Fibroblast of skin of left quadriceps (primary cell): ENCODE results near the gene FN1.
"Not testable (repeated sequence)": the region's sequence is repeated elsewhere in the genome, so short reads cannot be mapped to it uniquely, and the experiment has no call there.

Experiments used
- DNase-seq, 2 experiments: peaks; one replicate each; pipeline ENCODE4 v3.0.0-alpha.2; 2013; ENCODE audit warnings: low read depth in 2 of 2

Gene FN1

DNA sequence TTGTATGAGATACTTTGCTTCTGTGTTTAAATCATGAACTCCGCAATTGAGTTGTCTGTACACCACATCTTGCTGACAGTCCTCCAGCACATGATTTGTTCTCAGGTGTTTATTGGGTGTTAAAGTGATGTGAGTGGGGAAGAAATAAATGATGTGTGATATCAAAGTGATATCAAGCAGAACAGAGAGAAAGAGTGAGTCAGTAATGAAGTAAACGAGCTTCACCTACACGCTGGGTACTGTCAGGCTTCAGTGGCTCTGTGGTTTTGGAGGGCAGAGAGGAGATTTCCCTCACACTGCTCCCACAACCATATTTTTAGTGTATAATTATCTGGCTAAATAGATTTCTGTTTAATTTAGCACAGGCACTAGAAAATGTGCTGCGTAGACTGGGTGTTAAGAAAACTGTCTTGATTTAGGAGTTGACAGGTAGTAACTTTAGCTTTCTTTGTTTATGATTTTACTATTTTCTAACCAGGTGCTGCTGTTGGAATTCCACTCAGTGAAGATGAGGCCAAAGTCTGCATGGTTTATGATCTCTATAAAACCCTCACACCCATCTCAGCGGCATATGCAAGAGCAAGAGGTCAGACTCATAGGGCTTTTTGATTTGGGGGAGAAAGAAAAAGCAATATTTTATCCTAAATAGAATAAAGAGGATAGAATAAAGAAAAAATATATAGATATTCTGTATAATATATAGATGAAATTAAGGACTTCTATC lies 102.8 kb downstream of the FN1 start:
- no peak for DNase-seq

DNA sequence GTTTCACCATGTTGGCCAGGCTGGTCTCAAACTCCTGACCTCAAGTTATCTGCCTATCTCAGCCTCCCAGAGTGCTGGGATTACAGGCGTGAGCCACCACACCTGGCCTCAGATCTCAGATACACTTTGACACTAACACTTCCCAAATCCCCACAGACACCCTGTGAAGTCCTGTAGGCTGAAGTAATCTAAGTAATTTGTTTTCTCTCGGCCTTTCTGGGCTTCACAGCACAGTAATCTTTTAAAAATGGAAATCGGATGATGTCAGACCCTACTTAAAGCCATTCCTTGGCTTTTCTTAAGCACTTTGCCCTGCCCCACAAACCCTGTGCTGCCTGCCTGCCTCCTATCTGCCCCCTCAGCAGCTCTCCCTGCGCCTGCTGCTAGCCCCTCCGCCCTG lies 107.8 kb downstream of the FN1 start:
- no peak for DNase-seq

DNA sequence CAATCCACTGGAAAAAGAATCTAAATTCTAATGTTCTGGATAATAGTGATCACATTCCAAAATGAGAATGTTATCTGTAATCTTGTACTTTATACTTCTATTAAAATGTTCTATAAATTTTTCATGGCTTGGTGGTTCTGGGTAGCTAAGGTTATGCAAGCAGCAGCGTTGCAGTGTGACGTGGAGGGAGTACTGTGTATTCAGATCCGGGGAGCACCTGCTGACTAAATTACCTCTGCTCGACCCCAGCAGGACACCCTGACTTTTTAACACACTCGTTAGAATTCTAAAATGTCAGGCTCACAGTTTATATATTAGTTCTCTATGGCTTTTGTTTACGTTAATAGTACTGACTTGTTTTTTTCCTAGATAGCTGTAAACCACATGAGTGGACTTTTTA lies 111.1 kb downstream of the FN1 start:
- DNase-seq, result no peak

DNA sequence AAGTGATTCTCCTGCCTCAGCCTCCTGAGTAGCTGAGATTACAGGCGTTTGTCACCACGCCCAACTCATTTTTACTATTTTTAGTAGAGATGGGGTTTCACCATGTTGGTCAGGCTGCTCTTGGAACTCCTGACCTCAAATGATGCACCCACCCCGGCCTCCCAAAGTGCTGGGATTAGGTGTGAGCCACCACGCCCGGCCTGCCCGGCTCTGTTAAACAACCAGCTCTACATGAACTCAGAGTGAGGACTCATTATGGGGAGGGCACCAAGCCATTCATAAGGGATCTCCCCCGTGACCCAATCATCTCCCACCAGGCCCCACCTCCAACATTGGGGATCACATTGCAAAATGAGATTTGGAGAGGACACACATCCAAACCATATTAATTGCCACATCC lies 115.2 kb downstream of the FN1 start:
- no peak for DNase-seq

DNA sequence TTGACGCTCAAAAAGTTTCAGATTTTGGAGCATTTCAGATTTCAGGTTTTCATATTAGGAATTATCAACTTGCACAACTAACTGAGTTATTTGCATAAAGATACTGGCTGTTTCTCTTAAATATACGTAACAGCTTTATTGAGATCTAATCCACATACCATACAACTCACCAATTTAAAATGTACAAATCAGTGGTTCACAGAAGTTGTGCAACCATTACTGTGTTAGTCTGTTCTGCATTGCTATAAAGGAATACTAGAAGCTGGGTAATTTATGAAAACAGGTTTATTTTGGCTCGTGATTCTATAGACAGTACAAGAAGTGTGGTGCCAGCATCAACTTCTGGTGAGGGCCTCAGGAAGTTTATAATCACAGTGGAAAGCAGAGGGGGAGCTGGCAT lies 115.8 kb downstream of the FN1 start:
- DNase-seq, result no peak

DNA sequence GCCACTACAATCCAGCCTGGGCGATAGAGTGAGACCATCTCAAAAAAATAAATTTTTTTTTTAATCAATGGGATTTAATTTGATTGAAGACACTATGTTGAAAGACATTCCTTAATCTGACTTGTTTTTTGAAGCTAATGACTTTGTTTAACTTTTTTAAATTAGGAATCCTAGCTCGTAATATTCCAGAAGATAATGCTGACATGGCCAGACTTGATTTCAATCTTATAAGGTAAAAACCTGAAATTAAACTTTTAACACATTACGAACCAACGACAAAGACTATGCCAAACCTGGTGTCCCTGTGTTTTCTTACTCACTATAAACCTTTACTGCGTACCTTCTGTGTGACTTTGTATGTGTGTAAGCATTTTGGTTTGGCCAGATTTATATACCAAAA lies 116.4 kb downstream of the FN1 start:
- DNase-seq, result no peak

DNA sequence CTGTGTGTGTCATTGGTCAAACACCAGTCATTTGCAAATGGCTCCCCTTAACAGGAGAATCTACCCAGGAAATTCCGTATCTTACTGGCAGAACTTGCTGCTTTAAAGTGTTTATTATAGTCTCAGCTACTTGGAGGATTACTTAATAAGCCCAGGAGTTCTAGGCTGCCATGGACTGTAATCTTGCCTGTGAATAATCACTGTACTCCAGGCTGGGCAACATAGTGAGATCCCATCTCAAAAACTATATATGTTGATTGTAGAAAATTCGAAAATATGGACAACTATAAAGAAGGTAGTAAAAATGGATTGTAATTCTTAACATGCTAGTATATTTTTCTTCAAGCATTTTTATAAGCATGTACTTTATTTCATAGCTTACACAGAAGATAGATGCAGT lies 119.5 kb downstream of the FN1 start:
- DNase-seq, result no peak

DNA sequence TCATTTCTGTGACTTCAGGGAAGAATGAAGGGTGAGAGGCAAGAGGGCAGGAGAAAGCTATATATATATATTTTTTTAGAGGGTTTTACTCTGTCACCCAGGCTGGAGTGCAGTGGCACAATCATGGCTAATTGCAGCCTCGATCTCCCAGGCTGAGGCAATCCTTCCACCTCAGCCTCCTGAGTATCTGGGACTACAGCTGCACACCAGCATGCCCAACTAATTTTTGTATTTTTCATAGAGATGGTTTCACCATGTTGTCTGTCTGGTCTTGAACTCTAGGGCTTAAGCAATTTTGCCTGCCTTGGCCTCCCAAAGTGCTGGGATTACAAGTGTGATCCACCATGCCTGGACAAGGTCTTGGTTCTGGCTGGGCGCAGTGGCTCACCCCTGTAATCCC lies 120.6 kb downstream of the FN1 start:
- DNase-seq, result no peak

DNA sequence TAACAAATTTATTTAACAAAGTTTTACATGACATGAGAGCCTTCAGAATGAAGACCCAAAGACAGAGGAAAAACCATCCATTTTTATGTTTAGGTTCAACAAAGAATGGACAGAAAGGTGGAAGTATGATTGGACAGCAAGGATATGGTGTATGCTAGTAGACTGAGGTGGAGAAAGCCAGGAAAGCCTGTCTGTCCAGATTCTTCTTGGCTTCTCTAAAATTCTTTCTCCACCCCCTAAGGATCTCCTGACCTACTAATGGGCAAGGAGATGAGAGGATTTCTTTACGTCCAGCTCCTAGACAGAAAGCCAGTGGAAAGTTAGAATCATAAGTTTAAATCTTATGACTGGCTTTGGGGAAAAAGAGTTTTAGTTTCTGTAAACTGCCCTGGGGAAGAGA lies 121.0 kb downstream of the FN1 start:
- no peak for DNase-seq

DNA sequence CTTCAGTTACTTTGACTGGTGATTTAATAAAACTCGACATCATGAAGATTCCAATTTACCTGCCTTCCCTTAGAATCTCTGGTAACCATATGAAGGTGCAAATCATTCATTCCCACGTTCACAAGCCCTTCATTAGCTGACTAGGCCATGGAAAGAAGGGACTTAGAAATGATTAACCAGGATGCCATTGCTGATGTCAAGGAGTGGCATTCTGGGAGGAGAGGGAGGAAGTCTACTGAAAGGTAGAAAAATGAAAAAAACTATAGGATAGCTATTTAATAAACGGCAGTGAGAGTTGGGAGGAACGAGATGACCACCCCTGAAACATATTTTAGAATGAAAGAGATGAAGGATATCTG lies 122.6 kb downstream of the FN1 start:
- DNase-seq, result no peak

DNA sequence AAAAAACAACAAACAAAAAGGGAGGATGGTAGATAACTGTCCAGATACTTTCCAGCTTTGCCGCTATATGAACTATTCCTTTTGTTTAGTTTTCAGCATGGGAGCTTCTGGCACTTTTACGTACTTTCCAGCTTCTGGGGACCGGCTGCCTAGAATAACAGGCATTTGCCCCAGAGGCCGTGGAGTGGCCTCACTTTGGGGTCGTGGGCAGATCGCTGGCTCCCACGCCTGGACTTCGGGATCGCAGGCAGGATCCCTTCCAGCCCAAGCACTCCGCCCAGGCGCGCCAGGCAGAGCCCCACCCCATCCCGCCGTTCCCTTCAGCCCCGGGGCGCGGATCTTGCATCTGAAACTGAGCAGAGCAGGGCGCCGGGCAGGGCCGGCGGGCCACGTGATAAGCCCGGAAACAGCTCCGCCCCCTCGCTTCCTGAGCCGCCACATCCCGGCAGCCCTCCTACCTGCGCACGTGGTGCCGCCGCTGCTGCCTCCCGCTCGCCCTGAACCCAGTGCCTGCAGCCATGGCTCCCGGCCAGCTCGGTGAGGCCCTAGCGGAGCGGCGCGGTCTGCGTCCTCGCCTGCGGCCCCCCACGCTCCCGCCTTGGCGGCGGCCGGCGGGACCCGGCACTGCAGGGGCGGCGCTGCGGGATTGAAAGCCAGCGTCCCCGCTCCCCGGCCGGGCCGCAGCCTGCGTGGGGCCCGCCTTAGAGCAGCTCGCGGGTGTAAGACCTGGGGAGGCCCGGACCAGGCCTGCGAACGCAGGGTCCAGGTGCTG lies 124.1 kb downstream of the FN1 start, which contains the start of gene ATIC:
ATIC (plus strand) TSS at position 435 of the 772 bp plus-strand sequence; CDS start at position 519, 84 bp downstream.
- peak; percentile 69 to 70 for DNase-seq

DNA sequence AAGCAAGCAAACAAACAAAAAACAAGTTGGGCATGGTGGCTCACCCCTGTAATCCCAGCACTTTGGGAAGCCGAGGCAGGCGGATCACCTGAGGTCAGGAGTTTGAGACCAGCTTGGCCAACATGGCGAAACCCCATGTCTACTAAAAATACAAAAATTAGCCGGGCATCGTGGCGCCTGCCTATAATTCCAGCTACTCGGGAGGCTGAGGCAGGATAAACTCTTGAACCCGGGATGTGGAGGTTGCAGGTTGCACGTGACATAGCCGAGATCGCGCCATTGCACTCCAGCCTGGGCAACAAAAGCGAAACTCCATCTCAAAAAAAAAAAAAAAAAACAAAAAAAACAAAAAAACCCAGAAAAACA lies 124.6 kb downstream of the FN1 start:
- not testable (repeated sequence) for DNase-seq
